Loucy (cell line): ENCODE measurements around the gene PLTP.
"Not testable (repeated sequence)": the region's sequence is repeated elsewhere in the genome, so short reads cannot be mapped to it uniquely, and the experiment has no call there.

Experiments used
- H2AFZ ChIP-seq: fragments of 200-600 bp; sonication (generic); 2 replicates; pipeline ENCODE4 v1.6.0; 2016; ENCODE audit warnings: antibody characterized with exemption, mild to moderate bottlenecking, low read length, moderate library complexity
- H3F3A ChIP-seq: fragments of 200-600 bp; 2 replicates; pipeline ENCODE4 v1.6.0; 2016; ENCODE audit warnings: antibody characterized with exemption, low read depth, mild to moderate bottlenecking
- H3K27me3 ChIP-seq: fragments of 200-600 bp; sonication (generic); 2 replicates; pipeline ENCODE4 v1.6.1; 2014; ENCODE audit warnings: low read length, mild to moderate bottlenecking; ENCODE audit not compliant: insufficient read depth, poor library complexity, severe bottlenecking
- H3K36me3 ChIP-seq: fragments of 200-600 bp; sonication (generic); 2 replicates; pipeline ENCODE4 v1.6.1; 2016; ENCODE audit warnings: low read length; ENCODE audit not compliant: insufficient read depth
- H3K4me1 ChIP-seq: fragments of 200-600 bp; sonication (generic); 2 replicates; pipeline ENCODE4 v1.5.1; 2014; ENCODE audit warnings: low read length, mild to moderate bottlenecking; ENCODE audit not compliant: insufficient read depth, poor library complexity, severe bottlenecking
- H3K4me2 ChIP-seq: fragments of 200-600 bp; sonication (generic); 2 replicates; pipeline ENCODE4 v1.6.0; 2014; ENCODE audit warnings: antibody characterized with exemption, low read length, low read depth, mild to moderate bottlenecking; ENCODE audit not compliant: poor library complexity, severe bottlenecking
- H3K4me3 ChIP-seq: fragments of 200-600 bp; sonication (generic); 2 replicates; pipeline ENCODE4 v1.5.1; 2014; ENCODE audit warnings: low read length, mild to moderate bottlenecking, mixed read lengths; ENCODE audit not compliant: poor library complexity, severe bottlenecking
- H3K79me2 ChIP-seq: fragments of 200-600 bp; sonication (generic); 2 replicates; pipeline ENCODE4 v1.6.1; 2014; ENCODE audit warnings: low read length; ENCODE audit not compliant: insufficient read depth
- H3K9ac ChIP-seq: fragments of 200-600 bp; sonication (generic); 2 replicates; pipeline ENCODE4 v1.6.0; 2014; ENCODE audit warnings: mild to moderate bottlenecking, low read depth, low read length, moderate library complexity; ENCODE audit not compliant: poor library complexity, severe bottlenecking
- H3K9me2 ChIP-seq: fragments of 200-600 bp; sonication (generic); replicated peaks from 2 replicates; pipeline ENCODE4 v1.6.1; 2016; ENCODE audit warnings: low read depth, low read length, mixed read lengths
- H3K9me3 ChIP-seq: fragments of 200-600 bp; sonication (generic); 2 replicates; pipeline ENCODE4 v1.6.1; 2014; ENCODE audit warnings: mild to moderate bottlenecking, antibody characterized with exemption, low read length, low read depth; ENCODE audit not compliant: insufficient read depth
- H4K20me1 ChIP-seq: fragments of 200-600 bp; sonication (generic); 2 replicates; pipeline ENCODE4 v1.6.0; 2014; ENCODE audit warnings: antibody characterized with exemption, low read length, mild to moderate bottlenecking; ENCODE audit not compliant: insufficient read depth, poor library complexity, severe bottlenecking
- CTCF ChIP-seq: fragments of 200-600 bp; sonication (generic); conservative IDR thresholded peaks from 2 replicates; pipeline ENCODE4 v1.5.1; 2014; ENCODE audit warnings: mild to moderate bottlenecking, antibody characterized with exemption, low read length
- EZH2phosphoT487 ChIP-seq: fragments of 200-600 bp; IDR thresholded peaks from 2 replicates; pipeline ENCODE4 v1.6.1; 2018; ENCODE audit warnings: antibody characterized with exemption, mild to moderate bottlenecking, moderate library complexity, borderline replicate concordance

Gene PLTP

GRCh38 chr20:45874576-45874975 is 37.4 kb downstream of the PLTP start:
- Histone ChIP-seq H3K27me3 (no peaks in the 10 kb centered on the region), H3F3A (no peaks in the 10 kb centered on the region), H3K79me2 (no peaks in the 10 kb centered on the region), H3K9me2 (no peaks in the 10 kb centered on the region), H3K9me3 (no peaks in the 10 kb centered on the region), H3K4me2 (no peak overlapping the region), H3K4me3 (no peak overlapping the region), H3K4me1 (no peaks in the 10 kb centered on the region), H3K9ac (no peak overlapping the region), H4K20me1 (no peaks in the 10 kb centered on the region), H2AFZ (no peak overlapping the region), H3K36me3 (peaks cover 22% of the 10 kb centered on the region; the same call in 1 of the 2 replicates)
- TF ChIP-seq EZH2phosphoT487 (no peak), CTCF (no peak)

- not testable (repeated sequence) for H3K4me2 ChIP-seq, H3K9me3 ChIP-seq, H3K9ac ChIP-seq, H3K4me1 ChIP-seq, H3K4me3 ChIP-seq, H3K9me2 ChIP-seq, H4K20me1 ChIP-seq, H3K79me2 ChIP-seq, H3K27me3 ChIP-seq, H2AFZ ChIP-seq, H3F3A ChIP-seq
- peaks cover 22% of the 10 kb centered on the region; the same call in 1 of the 2 replicates for H3K36me3 ChIP-seq
Observed at GRCh38 chr20:45874104-45874481, 37.9 kb downstream of the PLTP start.

GRCh38 chr20:45873409-45874103 is 38.4 kb downstream of the PLTP start:
- H3K9ac ChIP-seq = no peak overlapping the region
- H3K4me2 ChIP-seq = no peak overlapping the region
- TF ChIP-seq EZH2phosphoT487 (no peak), CTCF (no peak)
- no peaks in the 10 kb centered on the region for H3K9me2 ChIP-seq
- no peaks in the 10 kb centered on the region for H3K27me3 ChIP-seq
- no peaks in the 10 kb centered on the region for H3K4me1 ChIP-seq
- H4K20me1 ChIP-seq = no peaks in the 10 kb centered on the region
- H3K36me3 ChIP-seq = peaks cover 19% of the 10 kb centered on the region; the same call in 1 of the 2 replicates
- no peak overlapping the region for H2AFZ ChIP-seq
- H3K9me3 ChIP-seq = no peaks in the 10 kb centered on the region
- no peak overlapping the region for H3K4me3 ChIP-seq
- H3F3A ChIP-seq = no peaks in the 10 kb centered on the region
- H3K79me2 ChIP-seq = no peaks in the 10 kb centered on the region

GRCh38 chr20:45872626-45873025 is 39.3 kb downstream of the PLTP start:
- no peak overlapping the region for H3K9ac ChIP-seq
- TF ChIP-seq CTCF = no peak
- TF ChIP-seq EZH2phosphoT487 = no peak
- no peak overlapping the region for H3K4me2 ChIP-seq
- H3K4me3 ChIP-seq = no peak overlapping the region
- H3K27me3 ChIP-seq = no peaks in the 10 kb centered on the region
- H3K79me2 ChIP-seq = no peaks in the 10 kb centered on the region
- H3K9me2 ChIP-seq = no peaks in the 10 kb centered on the region
- no peaks in the 10 kb centered on the region for H3F3A ChIP-seq
- no peaks in the 10 kb centered on the region for H3K4me1 ChIP-seq
- H2AFZ ChIP-seq = no peak overlapping the region
- H3K9me3 ChIP-seq = no peaks in the 10 kb centered on the region
- peaks cover 9% of the 10 kb centered on the region; the same call in 1 of the 2 replicates for H3K36me3 ChIP-seq
- H4K20me1 ChIP-seq = no peaks in the 10 kb centered on the region
